NOMO-1 treated with dmso at 0.1 percent for 144 hours (cell line): ENCODE data around the gene ARFIP1.
"Not testable (repeated sequence)": the region's sequence is repeated elsewhere in the genome, so short reads cannot be mapped to it uniquely, and the experiment has no call there.

Source experiments
- DNase-seq: peaks from one replicate; lab custom pipeline; 2025; ENCODE audit not compliant: unreplicated experiment; lab: John Stamatoyannopoulos, UW

The ARFIP1 gene

DNA sequence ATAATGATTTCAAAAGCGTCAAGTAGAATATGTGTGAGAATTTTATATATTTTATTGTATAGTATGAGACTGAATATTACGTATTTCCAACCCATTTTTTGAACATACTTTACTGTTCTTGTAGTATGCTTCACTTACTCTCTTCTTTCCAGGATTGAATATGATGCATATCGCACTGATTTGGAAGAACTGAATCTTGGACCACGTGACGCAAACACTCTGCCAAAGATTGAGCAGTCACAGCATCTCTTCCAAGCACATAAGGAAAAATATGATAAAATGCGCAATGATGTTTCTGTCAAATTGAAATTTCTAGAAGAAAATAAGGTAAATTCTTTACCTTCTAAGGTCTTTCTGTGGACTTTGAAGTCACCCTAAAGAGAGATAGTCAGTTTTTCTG is 108.2 kb downstream of the ARFIP1 start:
- DNase-seq = no peak

DNA sequence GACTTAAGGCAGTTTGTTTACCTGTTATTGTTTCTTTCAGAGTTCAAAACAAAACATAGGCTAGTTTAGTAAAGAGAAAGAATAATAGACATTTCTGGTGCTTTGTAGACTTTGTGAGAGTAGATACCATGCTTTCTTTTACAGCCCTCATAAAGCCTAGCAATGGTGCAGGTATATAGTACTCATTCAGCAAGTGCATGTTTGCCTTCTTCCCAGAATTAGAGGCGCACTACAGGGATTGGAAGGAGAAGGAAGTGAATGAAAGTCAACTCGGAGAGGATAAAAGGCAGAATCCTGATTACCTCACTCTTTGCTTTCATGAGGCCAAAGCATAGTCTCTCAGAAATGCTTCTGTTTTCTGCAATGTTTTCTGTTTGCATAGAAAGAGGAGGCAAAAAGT is 113.2 kb downstream of the ARFIP1 start:
- DNase-seq = no peak

DNA sequence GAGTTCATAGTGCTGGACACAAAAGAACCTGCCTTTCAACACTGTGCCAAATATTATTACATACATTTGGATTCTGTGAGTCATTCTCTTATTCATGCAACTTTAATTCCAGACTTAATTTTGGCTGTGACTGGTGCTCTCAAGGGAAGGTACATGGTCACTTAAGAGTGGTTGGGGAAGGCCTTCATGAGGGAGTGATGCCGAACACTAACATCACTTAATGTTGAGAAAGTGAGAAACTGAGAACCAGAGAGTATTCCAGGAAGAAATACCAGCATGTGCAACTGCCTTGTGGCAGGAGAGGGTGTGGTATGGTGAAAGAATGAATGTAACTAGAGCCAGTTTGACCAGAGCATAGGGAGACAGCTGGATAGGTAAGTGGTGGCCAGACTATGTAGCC is 114.9 kb downstream of the ARFIP1 start:
- no peak for DNase-seq

DNA sequence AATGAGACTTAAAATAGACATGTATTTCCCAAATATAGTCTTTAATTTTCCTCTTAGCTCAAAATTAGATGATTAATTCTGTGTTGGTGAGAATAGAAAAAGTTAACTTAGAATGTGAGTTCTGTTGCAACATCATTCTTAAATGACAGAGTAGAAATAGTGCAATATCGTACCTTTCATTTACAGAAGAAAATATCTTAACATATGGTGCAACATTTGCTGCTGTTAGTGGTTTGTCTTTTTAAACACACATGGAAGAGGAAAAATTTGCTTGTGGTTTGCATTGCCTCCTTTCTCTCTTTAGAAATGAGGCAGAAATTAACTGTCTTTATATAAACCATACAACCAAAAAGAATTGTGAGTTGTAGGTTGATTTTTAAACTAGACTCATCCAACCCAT is 117.1 kb downstream of the ARFIP1 start:
- peak; percentile 3 for DNase-seq

DNA sequence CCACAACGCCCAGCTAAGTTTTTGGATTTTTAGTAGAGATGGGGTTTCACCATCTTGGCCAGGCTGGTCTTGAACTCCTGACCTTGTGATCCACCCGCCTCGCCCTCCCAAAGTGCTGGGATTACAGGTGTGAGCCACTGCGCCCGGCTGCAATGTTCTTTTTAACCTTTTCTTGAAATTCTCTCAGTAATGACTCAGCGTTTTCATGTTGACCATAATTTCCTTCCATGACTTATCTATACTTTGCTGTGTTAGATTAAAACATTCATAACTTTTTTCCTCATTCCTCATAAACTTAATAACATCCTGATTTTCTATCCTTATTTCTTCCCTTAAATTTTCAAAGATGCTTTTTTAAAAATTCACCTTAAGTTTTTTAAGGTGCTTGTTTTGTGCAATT is 118.4 kb downstream of the ARFIP1 start:
- not testable (repeated sequence) for DNase-seq

DNA sequence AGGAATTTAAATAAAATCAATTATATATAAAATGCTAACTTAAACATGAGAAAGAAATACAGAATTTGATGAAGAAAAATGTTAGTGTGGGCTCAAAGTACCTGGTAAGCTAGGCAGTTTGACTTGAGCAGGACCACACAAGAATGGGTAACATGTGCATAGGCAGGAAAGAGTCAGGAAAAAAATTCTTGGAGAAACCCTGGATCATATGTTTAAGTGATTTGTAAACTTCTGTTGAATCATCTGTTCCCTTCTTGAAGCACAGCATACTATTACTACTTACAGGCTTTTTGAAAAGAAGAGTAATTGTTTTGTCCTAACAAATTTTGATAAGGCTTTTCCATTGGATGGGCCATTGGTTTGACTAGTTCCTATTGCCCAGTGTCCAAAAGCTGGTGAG is 118.9 kb downstream of the ARFIP1 start:
- no peak for DNase-seq

DNA sequence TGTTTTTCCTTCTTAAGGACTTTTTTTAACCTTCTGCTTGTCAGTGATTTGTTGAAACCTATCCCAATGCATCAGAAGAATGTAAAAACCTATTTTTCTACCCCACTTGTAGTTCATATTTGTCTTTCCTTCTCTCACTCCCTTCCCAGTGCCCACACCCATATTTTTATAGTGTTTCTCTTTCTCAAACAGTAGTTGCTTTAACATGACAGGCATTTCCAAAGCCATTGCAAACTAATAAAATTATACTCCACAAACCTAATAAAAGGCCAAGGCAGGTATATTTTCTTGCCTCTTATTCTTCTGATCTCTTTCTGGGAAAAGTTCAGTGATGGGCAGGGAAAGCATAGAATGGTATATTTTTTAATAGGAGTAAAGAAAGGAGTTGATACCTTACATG is 120.6 kb downstream of the ARFIP1 start:
- no peak for DNase-seq

DNA sequence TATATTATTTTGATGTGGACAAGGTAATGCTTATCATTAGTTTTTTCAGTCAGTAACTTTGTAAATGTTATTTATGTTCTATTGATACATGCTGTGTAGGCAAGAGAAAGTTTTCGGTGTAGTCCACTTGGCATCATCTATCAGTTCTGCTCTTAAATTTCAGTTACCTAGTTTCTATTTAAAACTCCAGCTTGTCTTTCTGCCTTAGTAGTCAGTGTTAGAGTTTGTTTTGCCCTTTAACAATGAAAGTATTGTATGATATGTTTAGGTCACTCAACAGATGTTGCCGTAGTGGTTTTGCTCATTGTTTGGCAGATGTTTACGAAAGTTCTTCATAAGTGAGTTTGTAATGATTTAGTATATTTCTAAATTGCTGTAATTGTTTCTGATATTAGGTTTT is 121.5 kb downstream of the ARFIP1 start:
- no peak for DNase-seq

DNA sequence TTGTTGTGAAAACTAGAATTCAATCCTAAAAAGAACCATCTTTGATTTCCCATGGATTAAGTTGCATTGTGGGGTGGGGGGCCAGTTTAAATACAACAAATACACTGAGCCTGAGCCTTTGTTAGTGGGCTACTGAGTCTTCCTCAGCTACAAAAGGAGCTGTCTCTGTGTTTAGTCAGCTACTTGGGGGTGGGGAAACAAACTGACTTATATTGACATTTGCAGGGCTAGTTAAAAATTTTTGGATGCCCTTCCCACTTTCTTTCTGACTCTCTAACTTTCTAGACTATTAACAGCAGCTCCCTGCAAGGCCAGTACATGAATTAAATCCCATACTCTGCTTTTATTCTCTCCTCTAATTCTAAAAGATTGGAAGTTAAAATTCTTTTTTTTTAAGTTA is 123.9 kb downstream of the ARFIP1 start:
- no peak for DNase-seq

DNA sequence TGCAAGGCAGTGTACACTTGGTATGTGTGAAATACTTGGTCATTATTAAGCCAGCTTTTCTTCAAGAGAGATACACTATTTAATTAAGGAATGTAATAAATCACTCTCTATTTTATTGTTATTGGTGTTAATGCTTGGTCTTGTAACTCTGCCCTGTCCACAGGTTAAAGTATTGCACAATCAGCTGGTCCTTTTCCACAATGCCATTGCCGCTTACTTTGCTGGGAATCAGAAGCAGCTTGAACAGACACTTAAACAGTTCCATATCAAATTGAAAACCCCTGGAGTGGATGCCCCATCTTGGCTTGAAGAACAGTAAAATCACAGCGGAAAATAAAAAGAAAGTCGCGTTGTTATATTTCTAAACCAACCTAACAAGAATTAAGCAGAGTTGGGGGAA is 130.1 kb downstream of the ARFIP1 start:
- DNase-seq = no peak

DNA sequence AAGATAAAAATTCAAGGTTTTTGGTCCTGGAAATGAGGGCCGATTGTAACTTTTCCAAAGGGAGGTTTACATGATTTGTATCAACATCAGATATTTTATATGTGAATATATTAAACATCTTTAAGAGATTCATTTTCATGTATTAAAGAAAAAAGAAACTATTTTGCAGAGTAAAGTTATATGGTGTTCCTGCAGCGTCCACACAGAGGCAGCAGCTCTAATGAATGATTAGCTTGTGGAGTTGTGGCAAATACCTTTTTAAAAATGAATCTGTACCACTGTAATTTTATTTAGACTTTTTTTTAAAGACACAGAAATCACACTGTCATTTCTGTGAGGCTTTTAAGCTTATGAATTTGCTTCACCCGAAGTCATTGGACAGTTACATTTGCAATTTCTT is 130.8 kb downstream of the ARFIP1 start:
- DNase-seq = no peak

DNA sequence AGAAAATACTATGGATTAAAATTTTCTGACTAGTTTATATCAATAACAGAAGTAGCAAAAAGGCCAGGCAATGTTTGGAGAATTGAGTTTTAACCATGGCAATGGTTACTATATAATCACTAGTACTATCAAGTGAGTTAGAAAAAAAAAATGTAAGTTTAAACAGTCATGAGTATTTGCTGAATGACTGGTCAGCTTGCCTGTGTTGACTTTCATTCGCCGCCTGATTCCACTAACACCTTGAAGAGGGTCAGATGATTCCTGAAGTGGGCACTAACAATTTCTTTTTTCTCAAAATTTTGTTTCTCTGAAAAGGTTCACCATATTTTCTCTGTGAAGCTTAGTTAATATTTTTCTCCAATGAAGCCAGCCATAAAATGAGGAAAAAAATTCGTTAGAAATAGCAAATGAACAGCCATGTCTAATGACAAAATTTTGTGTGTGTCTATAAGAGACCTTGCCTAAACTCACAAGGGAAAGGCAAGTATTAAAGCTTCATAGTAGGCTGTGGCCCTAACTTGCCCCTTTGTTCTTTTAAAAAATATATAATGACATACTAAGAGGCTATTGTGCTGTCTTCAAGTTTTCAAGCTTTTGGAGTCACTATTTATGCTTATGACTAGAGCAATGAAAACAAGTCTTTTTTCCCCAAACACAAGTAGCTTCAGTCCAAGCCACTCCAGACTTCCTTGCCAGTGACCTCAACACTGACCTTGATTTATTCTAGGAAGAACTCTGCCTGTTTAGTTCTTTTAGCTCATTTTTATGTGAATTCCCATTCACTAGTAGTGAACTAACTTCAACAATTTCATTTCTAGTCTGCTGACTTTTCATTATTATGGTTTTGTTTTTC is 138.0 kb downstream of the ARFIP1 start:
- DNase-seq = no peak

DNA sequence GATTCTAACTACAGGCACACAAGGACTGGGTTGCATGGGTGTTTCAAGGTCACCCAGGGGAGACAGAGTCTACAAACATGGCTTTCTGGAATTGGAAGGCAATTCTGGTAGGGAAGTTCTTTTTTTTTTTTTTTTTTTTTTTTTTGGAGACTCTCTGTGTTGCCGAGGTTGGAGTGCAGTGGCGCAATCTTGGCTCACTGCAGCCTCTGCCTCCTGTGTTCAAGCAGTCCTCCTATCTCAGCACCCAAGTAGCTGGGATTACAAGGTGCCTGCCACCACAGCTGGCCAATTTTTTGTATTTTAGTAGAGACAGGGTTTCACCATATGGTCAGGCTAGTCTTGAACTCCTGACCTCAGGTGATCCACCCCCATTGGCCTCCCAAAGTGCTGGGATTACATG is 140.1 kb downstream of the ARFIP1 start:
- no peak for DNase-seq

DNA sequence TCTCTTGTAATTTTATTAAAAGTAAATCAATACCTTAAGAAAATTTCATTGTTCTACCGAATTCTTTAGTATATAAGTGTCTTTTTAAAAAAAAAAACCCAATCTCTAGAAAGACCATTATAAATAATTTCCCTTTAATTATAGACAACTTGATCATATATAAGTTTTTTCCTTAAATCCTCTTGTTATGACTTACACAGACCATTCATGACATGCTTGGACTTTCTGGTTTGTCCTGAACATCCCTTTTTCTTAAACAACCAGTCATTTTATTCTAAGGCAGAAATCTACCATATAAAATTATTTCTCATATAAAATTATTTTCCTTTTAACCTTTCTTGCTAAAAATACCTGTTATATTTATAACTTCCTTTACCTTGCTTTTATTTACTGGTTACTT is 141.0 kb downstream of the ARFIP1 start:
- DNase-seq = no peak

DNA sequence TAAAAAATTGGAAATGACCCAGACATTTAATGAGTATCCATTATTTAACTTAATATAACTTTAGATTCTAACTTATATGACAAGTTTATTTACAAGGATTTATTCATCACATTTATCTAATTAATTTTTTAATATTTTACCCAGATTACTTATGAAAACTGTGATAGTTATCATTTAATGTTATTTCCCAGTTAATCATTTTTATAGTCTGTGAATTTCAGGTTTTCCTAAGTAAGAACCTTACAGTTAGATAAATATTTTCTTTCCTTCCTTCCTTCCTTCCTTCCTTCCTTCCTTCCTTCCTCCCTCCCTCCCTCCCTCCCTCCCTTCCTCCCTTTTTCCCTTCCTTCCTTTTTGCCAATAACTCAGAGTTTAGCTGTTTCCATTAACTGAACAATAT is 141.5 kb downstream of the ARFIP1 start:
- DNase-seq = no peak

DNA sequence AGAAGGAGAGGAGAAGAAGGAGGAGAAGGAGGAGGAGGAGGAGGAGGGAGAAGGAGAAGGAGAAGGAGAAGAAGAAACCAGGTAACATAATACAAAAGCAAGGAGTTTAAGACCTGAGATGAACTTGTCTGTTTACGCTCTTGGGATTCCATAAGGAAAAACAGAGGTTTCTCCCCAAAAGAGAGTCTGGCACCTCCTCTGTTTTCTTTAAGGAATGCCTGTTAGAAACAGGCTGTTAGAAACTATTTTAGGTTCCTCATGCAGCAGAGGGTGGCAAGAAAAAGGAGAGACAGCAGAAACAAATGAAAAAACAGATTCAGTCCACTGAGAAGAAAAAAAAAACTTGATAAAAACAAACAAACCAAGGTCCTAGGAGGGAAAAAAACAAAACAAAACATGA is 146.1 kb downstream of the ARFIP1 start:
- no peak for DNase-seq

DNA sequence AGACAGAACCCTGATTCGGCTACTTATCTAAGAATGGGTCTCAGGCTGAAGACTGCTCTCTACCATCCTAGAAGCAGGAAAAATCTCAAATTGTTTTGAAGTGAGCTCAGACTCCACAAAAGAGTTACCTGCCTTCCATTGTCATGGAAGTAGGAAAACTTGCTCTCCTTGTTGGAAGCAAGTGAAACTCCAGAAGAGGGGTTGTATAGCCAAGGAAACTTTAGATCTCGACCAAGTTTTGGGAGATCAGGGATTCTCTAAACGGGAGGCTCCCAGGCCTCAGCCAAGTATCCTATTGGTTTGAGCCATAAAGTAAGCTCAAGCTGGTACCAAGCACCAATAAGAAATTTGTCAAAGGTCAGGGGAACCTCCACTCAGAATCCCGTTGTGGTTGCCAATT is 147.2 kb downstream of the ARFIP1 start:
- DNase-seq = no peak

DNA sequence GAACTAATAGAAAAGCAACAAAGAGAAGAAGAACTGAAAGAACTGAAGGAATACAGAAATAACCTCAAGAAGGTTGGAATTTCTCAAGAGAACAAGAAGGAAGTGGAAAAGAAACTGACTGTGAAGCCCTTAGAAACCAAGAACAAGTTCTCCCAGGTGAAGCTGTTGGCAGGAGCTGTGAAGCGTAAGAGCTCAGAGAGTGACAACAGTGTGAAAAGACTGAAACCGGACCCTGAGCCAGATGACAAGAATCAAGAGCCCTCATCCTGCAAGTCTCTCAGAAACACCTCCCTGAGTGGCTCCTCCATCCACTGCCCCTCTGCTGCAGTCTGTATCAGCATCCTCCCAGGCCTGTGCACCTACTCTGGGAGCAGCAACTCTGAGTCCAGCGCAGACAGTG is 148.0 kb downstream of the ARFIP1 start:
- DNase-seq = peak; percentile 18

DNA sequence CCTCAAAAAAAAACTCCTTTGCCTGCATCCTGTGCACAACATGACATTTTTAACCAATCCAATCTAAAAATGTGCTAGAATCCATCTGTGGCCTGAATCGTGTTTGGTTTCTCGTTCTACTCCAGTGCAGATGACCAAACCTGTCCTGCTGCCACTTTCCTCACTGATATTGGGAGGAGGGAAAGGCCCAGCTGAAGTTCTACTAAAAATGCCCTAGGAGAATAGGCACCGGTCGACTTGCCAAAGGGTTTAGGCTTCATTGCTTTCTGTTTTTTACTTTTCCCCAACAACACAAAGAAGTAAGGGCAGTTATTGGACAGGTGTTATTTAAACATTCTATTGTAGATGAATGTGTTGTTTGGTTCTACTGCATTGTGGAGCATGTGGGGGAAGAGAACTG is 148.5 kb downstream of the ARFIP1 start:
- DNase-seq = no peak

DNA sequence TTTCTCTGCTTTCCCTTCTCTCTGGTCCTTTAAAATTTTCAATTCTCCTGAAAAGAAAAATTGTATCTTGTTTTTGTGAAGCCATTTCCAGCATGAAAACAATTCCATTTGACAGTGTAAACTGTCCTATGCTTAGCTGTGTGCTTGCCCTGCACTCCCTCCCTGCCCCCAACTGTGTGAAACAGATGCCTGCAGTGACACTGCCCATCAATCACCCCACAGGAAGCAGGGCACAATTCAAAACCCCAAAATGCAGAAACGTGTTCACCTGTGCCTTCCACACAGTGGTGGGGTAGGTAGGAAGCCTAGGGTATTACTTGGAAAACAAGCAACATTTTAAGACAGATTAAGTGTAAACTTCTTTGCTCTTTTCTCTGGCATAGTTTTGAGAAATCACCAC is 150.1 kb downstream of the ARFIP1 start:
- no peak for DNase-seq

DNA sequence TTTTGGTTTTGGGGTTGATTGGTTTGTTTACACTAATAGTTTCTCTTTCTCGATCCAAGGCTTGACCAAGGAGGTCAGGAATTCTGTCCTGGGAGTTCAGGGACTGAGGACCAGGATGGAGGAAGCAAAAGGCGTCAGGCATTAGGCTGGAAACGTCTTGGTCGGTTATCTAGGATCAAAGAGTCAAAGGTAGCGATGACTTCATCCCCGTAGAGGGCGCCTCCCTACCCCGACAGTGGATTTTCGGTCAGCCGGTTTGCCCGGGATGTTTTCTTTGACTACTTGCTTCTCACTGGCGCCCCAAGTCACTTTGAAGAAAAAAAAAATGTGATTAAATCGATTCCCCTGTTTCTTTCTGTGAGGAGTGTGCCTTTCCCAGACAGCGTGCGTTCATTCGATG is 155.4 kb downstream of the ARFIP1 start:
- DNase-seq = no peak

DNA sequence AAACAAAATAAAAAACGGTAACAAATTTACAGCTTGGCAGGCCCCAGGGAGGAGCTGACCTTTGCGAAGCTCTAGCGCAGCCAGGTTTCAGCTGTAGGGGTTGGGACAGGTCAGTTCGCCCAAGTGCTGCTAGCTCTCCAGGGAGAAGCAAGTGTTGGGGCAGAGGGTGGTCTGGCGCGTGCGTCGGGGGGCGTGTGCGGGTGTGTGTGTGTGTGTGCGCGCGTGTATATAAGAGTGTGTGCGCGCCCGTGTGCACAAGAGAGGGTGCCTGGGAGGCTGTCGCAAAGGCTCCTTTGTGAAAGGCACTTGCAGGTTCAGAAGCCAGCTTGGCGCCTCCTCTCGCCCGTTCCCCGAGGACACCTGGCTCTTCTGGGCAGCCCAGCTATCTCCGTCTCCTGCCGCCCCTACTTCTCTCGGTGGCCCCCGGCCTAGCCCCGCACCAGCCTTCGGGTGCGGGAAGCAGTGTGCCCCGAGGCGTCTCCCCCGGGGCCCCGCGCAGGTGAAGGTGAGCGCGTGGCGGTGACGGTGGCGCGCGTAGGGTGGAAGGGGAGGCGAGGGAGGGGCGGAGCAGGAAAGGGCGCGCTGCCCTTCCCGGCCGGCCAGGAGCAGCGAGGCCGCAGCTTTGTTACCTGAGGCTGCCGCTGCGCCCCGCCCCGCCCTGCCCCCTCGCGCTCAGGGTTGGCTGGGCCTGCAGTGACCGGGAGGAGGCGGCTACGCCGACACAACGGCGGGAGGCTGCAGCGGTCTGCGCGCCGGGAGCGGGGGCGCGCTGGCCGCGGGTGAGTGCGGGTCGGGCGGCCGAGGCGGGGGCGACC is 156.1 kb downstream of the ARFIP1 start, which contains the start of gene FHDC1:
Gene FHDC1 (plus strand): TSS at position 693 of the 815 bp plus-strand sequence. CDS start 6,735 bp downstream, outside the sequence.
- no peak for DNase-seq
